GM19351 (cell line): ENCODE data around the gene FOXP1.
A peak's percentile ranks its signal among the peaks of the same experiment; 100 is the strongest.

Experiments used
- ATAC-seq: cut with Tn5 transposase; IDR thresholded peaks from one replicate; pipeline ENCODE4 v1.9.1; 2021; ENCODE audit warnings: mild to moderate bottlenecking, moderate library complexity; ENCODE audit not compliant: unreplicated experiment

FOXP1 gene

DNA sequence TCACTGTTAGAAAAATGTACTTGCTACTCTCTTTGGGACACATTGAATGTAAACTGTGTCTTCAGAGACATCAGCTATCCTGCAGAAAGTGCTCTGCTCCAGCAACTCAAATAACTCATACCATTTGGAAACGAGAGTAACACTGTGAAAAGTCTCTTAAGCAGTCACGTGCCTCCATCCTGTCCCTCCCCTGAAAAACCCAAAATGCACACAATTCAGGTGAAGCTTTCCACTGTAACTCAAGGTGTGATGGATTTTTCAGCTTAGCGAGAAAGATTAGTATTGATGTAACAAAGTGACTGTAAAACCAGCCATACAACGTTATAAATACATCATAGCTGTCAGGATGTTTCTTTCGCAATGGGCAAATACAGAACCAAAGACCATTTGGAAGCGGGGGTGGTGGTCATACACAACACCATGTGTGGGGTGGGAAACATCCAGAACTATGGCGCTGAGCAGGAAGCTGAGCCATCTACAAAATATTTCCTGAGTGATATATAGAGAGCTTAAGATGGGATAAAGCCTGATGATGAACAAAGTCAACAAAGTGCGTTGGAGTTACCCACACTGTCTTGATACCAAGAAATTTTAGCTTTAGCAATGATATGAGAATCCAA is 332.3 kb downstream of the FOXP1 start:
- ATAC-seq: no peak

DNA sequence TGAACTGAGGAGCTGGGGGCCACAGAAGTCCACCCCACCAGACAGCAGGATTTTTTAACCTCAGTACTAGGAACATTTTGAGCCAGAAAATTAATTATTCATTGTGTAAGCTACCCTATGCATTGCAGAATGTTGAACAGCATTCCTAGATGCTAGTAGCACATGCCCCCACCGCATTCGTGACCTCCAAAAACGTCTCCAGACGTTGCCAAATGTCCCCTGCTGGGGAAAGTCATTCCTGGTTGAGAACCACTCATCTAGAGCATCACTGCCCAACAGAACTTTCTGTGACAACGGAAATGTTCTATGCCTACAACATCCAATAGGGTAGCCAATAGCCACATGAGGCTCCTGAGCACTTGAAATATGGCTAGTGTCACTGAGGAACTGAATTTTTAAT is 333.5 kb downstream of the FOXP1 start:
- ATAC-seq: no peak

DNA sequence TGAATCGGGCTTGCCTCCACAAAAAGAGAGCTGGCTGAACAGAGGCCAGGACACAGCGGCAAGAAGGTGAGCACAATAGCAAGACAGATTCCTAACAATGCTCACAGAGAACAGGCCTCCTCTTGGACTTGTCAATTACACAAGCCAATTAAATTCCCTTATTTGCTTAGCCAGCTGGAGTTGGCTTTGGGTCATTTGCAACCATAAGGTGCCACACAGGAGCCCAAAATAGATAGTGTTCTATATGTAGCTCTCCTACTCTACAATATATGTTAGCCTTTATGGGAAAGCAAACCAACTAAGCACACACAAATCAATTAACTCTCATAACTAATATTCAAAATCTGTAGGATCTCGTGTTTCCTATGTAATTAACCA is 335.6 kb downstream of the FOXP1 start:
- no peak for ATAC-seq

DNA sequence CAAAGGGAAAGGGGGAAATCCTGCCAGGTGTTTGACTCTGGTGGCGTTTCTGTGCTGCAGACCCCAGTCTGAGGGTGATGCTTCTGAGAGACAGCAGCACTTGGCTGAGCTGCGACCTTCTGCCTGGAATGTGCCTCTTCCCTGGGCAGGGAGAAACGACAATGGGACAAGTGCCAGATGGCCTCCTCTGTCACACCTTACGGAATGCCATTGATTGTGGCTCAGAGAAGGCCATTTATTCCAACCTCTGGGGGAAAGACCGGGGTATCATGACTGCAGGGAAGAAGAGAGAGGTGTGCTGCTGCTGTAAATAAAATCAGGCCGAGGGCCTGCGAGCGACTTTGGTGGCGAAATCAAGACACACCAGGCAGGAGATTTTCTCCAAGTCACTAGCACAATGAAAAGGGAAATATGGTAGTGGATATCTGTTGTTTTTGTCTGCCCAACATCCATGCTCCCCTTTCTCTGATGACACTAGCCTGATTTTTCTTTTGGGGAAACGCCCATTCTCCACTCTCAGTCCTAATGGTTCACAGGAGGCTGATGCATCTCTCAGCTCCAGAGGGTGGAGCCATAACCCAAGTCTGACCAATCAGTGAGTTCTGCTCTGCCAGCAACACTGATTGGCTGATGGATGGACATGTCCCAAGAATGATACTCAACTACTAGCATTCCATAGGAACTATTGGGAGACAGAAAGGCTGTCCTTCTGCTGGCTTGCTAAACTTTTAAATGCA is 336.1 kb downstream of the FOXP1 start:
- ATAC-seq: peak; percentile 53

DNA sequence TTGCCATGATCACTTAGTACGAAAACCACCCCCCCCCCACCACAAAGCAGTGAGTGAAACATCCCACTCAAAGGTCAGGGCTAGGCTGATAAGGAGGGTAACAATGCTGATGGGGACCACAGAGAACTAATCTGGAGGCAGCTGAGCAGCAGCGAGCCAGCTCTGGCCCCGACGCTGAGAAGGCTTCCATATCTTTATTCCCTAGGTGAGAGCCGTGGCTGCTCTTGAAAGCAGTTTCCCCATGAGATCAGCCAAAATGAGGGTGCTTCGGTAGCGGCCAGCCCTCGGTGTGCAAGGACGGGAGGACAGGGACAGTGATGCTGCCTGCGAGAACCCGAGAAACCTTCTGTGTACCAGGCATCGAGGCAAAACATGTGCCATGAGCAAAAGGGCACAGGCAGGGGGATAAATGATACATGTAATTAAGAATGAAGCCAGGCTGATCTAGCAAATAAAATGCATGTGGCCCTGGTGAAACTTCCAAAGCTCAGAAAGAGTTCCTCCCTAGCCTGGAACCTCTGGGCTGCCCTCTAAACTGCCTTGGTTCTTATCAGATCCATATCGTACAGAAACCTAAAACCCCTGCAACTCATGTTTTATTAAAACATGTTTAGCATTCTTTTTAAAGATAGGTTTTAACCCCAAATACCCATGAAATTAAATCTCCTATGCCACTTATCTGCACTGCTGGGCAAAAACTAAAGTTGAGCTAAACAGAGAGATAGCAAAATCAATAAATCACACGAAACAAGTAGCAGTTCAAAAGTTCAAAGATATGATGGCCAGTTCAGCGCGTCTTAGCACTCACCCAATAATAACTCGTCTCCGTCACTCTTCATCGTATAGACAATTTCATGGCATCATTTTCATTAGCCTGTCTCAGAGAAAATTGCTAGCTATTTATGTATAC is 337.3 kb downstream of the FOXP1 start:
- ATAC-seq: no peak

DNA sequence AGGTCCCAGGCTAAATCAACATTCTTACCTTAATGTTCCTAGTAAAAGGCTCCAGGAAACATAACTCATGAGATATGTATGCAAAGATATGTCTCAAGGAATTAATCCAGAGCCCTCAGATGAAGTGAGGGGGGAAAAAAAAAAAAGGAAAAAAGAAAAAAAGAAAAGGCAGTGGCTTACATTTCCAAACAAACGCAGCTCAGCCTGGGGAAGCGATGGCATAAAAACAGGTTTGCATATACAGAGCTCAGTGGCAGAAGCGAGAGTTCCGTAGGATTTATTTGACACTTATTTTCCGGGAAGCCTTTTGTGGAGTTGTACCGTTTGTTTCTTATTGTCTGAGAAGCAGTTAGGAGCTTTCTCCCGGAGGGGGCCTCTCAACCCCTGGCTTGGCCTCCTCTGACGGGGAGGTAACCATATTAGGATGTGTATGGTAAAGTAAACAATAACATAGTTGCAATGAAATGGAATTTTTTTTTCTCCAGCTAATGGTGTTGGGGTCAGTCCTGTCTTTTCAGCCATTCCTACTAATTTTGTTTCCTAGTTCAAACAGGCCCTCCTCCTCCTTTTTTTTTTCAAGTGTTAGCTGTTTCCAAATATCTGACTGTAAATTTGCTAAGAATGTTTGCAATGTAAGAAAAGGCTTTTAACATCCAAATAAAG is 338.6 kb downstream of the FOXP1 start:
- ATAC-seq: no peak

DNA sequence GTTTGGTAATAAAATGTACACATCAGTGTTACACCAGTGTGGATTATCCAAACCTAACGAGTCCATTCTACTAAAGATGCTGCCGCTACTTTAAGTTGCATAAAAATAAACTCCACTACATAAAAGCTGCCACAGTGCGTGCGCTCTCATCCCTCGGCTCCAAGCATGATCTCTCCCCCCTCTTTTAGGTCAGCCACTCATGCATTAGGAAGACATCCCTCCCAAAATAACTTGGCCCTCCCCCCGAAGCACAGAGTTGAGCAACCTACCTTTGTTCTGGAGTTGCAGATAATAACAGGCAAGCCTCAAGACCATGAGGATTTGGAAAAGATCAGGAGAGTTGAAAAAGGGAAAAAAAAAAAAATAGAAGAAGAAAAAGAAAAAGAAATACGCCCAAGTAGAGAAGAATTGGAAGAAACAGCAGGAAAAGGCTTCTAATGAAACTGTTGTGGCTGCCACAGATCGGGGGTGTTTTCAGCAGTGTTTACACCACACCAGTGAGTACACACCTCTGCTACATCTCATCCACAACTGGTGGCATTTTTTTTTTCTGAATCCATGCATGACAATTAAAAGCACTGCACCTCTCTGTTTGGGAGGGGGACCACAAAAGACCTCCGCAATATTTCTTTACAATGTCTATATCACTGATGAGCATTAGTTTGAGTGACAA is 339.2 kb downstream of the FOXP1 start:
- no peak for ATAC-seq

DNA sequence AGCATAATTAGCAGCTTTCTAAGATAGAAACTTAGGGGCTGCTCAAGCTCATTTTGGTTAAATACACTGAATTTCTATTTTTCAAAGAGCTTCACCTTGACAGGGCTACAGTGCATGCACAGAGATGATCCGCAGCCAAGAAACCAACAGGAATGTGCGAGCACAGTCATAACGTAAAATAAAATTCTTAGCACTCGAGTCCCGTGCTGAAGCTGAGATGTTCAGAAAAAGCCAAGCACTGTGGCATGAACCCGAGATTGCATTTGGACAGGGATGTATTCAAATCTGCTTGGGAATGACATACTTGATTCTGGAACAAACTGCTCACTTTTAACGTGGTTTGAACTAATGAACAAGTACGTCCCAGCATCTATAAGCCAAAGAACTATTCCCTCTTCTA is 340.3 kb downstream of the FOXP1 start:
- no peak for ATAC-seq

DNA sequence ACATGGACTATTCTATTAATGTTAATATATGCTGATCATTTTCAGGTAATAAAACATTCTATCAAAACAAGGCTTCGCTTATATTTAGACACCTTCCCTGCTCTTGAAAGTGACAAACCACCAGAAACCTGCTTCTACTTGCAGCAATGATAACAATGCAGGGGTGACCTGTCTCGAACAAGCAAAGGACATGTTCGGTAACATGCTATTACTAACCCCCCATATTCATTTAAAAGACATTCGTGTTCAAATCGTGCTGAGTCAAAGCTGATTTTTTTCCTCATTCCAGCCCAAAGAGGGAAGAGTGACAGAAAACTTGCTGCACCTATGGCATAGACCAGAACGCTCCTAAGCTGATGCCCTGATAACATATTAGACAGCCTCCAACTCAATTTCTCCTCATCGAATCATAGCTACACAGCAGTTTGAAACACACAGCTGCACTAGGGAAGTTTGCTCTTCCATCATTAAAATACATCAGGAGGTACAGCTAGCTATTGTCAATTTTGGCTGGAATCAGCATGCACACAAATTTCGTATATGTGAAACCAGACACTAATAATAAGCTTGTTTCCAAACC is 341.5 kb downstream of the FOXP1 start:
- no peak for ATAC-seq

DNA sequence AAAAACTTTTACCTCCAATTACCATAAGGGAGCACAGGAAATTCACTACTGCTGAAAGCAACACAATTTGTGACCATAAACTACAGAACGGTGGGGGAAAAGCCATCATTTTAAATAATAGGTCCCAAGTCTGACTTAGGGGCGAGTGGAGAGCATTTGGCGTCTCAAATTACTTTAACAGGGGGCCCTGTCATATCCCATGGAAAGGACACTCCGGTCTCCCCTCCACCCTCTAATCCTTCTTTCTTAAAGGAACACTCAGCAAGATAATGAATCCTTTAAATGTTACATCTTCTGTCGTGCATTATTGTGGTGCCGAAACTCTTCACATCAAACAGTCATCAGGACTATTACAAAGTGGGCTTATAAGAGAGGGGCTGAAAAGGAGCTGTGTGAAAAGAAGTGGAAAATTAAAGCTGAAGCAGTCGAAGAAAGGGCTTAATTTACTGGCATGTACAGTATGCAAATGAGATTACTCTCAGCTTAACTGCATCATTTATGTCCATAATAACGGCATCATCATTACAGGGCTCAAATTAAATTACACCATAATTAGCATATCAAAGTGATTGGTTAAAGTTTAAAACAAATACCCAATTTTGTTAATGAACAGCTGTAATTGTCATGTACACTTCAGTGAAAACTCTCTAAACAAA is 342.2 kb downstream of the FOXP1 start:
- ATAC-seq: no peak

DNA sequence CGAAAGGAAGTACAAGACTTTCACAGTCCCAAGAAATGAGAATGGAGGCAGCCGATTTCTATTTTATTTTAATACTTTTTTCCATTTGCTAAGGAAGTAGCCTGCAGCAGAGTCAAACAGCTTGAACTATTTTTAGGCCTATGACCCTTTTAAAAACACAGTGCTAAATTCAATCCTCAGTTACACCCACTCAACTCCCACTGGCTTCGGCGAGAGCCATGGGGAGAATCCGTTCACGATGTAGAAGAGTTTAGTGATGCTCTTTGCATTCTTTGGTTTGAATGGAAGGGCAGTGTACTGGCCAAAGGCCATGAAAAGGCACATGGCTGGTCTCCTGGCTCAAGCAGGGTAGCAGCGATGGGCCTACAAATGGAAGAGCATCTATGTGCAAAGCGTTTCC is 343.5 kb downstream of the FOXP1 start:
- no peak for ATAC-seq

DNA sequence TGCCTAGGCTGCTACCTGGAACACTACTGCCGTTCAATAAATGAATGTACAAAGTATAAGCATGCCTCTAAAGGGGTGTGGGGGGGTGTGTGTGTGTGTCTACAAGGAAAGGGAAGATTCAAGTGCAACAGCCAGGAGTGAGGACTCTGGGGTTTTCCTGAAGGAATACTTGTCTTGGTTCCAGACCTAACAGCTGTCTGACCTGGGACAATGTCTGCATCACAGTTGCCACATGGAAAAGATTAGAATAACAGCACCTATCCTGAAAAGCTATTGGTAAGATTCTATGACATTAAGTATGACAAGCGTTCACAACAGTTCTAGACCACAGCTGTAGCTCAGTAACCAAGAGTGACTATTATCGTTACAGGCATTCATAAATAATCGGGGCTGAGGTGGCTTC is 345.2 kb downstream of the FOXP1 start:
- no peak for ATAC-seq

DNA sequence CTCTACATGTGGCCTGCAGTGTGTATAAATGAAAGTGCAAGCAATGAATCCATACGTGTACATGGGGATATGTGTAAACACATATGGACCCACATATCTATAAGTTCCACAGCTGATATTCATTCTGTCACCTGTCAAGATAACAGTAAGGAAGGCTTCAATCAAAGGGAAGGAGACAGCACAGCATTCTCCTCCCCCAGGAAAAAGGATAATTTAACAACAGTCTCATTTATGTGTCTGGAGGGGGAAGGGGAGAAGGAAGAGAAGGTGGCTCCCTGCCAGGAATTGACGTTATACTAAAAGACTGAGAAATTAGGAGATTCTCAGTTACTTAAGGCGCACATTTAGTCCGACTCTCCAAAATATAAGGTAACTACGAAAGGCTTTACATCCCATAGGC is 345.9 kb downstream of the FOXP1 start:
- ATAC-seq: no peak

DNA sequence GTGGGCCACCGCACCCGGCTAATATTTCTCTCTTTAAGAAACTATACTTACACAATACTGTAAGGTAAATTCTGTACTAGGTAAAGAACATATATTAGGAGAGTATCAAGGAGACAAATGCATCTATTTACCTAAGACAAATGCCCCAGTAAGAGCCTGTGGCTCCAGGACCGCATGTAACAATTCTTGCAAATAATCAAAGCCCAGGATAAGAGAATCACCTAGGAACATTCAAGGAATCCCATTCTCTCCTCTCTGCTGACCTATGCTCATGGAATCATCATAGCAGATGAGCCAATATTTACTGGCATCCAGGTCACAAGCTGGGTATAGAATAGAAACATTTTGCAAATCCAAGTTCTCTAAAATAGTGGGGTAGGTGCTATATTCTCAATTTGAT is 347.7 kb downstream of the FOXP1 start:
- no peak for ATAC-seq

DNA sequence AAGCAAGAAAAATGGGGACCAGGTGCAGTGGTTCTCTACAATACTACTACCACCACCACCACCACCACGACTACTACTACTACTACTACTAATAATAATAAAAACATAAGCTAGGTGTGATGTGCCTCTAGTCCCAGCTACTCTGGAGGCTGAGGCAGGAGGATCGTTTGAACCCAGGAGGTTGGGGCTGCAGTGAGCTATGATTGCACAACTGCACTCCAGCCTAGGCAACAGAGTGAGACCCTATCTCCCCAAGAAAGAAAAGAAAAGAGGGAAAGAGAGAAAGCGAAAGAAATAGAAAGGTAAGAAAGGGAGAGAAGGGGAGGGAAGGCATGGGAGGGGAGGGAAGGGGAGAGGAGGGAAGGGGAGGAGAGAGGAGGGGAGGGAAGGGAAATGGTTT is 350.6 kb downstream of the FOXP1 start:
- no peak for ATAC-seq

DNA sequence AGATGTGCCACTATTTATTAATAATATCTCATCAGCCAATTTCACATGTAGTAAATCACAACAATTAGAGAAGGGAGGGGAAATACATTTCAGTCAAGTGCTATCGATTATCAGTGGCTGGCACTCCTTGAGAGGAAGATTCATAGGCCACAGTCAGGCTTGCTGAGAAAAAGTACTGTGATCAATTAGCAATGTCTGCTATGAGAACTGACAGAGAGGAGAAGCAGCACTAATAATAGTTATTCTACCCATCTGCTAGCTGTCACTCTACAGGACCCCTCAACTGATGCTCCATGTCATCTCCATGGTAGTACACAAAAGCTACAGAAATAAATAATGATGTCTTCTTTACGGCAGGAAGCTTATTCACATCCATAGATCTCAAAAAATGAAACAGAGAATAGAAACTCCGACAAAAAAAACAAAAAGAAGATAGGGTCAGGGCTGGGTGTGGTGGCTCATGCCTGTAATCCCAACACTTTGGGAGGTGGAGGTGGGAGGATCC is 351.3 kb downstream of the FOXP1 start:
- ATAC-seq: no peak

DNA sequence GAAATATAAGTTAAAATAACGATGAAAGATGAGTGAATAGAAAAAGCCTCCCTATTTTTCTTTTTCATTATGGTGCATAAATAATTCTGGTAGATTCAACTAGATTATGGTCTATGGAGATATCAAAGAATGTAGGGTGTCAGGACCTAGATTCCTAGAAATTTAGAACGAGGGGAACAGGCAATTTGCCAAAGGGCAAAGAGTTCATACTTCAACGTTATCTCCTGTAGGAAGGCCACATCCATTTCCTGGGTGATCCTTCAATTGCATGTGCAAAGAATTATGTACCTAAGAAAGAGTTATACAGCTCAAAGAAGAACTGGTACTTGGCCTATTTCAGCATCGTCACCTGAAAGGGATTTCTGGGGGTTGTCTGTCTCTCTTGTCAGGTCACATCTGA is 351.8 kb downstream of the FOXP1 start:
- ATAC-seq: no peak

DNA sequence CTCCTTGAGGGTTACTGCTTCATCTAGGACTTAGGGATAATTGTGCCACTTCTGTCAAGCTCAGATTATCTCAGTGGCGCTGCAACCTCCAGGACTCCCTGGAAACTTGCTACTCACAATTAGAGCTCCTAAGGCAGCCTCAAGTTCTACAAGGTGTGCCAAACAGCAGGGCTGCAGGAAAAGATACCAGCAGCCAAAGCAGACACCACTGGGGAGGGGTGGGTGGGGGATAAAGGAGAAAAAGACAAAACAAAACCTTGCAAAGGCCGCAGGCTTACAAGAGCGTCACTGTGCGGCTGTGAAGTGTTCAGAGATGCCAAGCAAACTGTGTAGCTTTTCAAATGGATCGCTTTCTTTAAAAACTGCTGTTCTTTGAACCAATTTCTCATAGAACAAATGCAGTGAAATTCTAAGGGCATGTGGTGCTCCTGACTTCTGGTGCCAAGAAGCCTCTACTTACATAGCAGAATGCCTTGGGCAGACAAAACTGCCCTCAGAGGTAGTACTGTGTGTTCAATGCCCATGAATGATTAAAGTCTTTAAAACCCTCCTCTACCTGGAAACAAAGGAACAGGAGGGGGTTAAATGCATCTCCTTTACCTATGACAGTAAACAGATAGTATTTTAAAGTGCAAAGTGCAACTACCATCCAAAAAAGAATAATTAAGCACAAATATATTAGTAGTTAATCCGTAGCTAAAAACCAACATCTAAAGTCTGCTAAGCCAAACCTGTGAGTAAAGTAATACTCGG is 353.4 kb downstream of the FOXP1 start:
- no peak for ATAC-seq
